PC-3 (cell line): ENCODE results near the gene SCO2.

Experiments
- EZH2 ChIP-seq: fragments of 300-600 bp; sonication (generic); IDR thresholded peaks from one replicate; pipeline ENCODE4 v1.6.1; 2017; ENCODE audit warnings: antibody characterized with exemption, mild to moderate bottlenecking, low read length; ENCODE audit not compliant: unreplicated experiment
- EZH2phosphoT487 ChIP-seq: fragments of 300-600 bp; sonication (generic); IDR thresholded peaks from 2 replicates; pipeline ENCODE4 v1.6.1; 2018; ENCODE audit warnings: mild to moderate bottlenecking, antibody characterized with exemption, low read length, borderline replicate concordance
- TF ChIP-seq, protein P1 (sequence below): fragments of 300-600 bp; sonication (generic); conservative IDR thresholded peaks from 2 replicates; pipeline ENCODE4 v1.5.1; 2017; ENCODE audit warnings: antibody characterized with exemption, low read depth, mild to moderate bottlenecking, low read length

DNA sequence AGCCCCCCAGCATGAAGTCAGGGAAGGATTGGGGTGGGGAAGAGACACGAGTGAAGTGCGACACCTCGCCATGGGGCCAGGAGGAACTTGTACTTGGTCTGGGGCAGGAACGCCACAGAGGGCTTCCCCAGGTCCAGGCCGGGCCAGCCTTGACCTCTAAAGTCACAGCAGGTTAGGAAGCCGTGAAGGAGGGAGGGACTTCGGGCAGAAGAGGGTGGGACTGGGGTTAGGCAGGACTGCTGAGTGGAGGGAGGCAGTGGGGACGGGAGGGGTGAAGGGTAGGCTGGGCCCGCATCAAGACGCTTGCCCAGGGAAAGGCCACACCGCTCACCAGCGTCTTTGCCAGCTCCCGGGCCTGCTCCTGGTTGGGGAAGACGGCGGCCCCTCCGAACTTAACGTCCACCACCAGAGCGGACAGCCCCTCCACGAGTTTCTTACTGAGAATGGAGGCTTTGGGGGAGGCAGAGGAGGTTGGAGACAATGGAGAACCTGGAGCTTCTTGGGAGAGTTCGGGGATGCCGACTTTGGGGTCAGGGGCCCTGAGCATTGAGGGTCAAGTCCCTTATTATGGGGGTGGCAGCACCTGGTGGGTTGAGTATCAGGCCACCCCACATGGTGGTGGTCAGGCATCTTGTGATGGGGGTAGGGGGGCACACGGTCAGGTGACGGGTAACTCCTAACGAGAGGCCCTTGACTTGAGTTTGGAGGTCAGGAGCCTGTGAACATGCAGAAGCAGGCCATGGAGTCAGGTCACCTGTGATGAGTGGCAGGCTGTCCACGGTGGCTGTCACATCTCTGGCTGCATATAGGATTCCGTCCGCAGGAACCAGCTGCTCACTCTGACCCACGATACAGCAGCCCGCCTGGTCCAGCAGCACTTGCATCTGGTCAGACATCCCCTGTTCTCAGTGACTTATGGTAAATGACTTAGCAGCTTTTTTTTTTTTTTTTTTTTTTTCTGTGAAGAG lies 1.7 kb upstream of the SCO2 start:
- TF ChIP-seq EZH2 (no peak), EZH2phosphoT487 (no peak)
- TF ChIP-seq, protein P1, sequence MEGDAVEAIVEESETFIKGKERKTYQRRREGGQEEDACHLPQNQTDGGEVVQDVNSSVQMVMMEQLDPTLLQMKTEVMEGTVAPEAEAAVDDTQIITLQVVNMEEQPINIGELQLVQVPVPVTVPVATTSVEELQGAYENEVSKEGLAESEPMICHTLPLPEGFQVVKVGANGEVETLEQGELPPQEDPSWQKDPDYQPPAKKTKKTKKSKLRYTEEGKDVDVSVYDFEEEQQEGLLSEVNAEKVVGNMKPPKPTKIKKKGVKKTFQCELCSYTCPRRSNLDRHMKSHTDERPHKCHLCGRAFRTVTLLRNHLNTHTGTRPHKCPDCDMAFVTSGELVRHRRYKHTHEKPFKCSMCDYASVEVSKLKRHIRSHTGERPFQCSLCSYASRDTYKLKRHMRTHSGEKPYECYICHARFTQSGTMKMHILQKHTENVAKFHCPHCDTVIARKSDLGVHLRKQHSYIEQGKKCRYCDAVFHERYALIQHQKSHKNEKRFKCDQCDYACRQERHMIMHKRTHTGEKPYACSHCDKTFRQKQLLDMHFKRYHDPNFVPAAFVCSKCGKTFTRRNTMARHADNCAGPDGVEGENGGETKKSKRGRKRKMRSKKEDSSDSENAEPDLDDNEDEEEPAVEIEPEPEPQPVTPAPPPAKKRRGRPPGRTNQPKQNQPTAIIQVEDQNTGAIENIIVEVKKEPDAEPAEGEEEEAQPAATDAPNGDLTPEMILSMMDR: no peak
